Amniotic epithelial cell (primary cell): ENCODE data around the gene DDX4.

Source experiments
- DNase-seq: peaks from one replicate; pipeline ENCODE4 v3.0.0-alpha.2; 2010; ENCODE audit warnings: low read depth

Gene DDX4

GRCh38 chr5:55821731-55822512, 84.1 kb downstream of the DDX4 start:
- no peak for DNase-seq

DNA sequence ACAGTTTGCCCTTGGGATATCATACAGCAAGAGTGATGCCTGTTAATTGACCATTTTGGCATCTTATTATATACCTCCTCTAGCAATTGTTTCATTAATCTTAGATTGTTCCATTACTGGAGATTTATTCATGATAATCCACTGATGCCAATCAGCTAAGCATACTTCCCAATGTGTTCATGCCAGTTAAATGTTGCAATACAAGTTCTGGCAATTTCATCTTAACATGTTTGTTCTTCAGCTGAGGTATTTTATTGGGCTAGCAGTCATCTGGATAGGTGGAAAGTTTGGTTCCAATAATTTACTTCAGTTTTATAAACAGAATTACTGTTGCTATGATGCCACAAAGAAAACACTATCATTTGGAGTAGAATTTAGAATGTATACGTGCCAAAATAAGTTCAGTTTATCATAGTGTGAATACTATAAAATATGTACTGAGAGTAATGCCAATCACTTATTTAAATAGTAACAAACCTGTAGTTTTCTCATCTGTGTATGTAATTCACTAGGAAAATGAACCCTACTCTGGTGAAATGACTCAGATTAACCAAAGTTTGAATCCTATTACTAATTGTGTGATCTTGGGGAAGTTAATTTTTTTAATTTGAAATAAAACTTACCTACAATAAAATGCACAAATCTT, 85.4 kb downstream of the DDX4 start:
- DNase-seq, result no peak

DNA sequence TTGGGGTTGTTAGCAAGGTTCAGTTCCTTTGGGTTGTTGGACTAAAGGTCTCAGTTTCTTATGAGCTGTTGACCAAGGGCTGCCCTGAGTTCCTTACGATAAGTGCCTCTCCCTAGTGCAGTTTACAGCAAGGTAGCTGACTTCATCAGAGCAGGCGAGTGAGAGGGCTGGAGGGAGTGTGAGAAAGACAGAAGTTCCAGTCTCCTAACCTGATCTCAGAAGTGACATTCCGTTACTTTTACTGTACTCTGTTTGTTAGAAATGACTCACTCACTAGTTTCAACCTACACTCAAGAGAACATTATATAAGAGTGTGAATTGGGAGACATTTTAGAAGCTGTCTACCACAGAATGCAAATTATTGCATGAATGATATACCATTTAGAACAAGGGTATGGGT, 92.1 kb downstream of the DDX4 start:
- DNase-seq, result no peak

DNA sequence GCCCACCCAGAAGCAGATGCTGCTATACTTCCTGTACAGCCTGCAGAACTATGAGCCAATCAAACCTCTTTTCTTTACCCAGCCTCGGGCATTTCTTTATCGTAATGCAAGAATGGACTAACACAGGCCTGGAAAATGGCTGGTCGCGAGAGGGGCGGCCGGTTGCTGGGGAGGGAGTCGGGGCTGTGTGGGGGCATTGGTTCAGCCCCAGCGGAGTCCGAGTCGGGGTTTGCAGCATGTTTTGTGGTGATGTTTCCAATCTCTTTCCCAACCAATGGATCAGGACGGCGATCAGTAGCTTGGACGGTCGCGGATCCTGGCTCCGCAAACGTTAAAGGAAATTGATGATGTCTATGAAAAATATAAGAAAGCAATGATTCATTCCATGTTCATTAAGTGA, 94.6 kb downstream of the DDX4 start:
- no peak for DNase-seq

DNA sequence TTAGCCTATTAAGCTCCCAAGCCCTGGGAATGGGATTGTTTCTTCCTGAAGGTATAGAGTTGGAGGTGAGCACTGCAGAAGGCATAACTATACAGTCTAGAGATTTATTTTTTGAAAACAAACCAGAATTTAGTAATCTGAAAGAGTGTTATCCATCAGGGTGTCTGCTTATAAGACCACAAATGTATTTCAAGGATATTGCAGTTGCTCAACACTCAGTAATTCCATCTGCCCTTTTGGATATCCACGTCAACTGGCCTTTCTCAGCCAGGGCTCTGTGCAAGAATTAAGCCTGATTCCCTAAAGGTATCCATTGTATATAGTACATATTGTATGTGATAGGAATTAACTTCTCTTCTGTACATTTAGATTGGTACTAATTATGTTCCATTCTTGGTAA, 98.3 kb downstream of the DDX4 start:
- DNase-seq, result peak; percentile 92

DNA sequence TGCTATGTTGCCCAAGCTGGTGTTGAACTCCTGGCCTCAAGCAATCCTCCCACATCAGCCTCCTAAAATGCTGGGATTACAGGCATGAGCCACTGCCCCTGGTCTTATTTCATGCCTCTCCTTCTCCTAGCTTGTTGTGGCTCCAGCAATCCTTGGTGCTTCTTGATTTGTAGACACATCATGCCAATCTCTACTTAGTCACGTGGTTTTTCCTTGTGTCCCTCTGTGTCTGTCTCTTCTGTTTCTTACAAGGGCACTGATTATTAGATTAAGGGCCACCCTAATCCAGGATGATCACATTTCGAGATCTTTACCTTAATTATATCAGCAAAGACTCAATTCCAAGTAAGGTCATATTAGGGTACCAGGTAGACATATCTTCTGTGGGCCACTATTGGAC, 104.1 kb downstream of the DDX4 start:
- DNase-seq, result no peak

- DNase-seq, result peak; percentile 67
Observed at GRCh38 chr5:55847837-55848236, 110.0 kb downstream of the DDX4 start.

- no peak for DNase-seq
Observed at GRCh38 chr5:55848783-55849182, 110.9 kb downstream of the DDX4 start.

DNA sequence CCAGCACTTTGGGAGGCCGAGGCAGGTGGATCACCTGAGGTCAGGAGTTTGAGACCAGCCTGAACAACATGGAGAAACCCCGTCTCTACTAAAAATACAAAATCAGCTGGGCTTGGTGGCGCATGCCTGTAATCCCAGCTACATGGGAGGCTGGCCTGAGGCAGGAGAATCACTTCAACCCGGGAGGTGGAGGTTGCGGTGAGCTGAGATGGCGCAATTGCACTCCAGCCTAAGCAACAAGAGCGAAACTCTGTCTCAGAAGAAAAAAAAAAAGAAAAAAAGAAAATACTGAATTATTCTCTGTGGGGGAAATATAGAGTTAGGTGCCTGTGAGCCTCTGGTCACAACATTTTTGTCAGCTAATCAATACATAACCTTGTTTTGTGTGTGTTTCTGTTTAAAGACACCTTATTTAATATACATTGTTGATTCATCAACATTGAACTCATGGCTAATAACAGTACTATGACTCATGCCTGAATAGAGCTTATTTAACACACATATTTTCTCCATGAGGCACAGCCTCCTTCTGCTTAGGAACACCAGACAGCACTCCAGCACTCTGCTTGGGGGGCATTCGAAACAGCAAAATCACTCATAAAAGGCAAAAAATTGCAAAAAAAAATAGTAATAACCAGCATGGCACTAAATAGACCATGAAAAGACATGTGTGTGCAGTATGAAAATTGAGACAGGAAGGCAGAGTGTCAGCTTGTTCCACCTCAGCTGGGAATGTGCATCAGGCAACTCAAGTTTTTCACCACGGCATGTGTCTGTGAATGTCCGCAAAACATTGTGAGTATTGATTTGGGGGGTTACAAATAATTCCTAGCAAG, 113.2 kb downstream of the DDX4 start, which contains the start of gene IL31RA:
TSS of gene IL31RA (plus strand) at position 519 of the 836 bp plus-strand sequence. CDS start at position 733, 214 bp downstream.
- DNase-seq, result peak; percentile 92

DNA sequence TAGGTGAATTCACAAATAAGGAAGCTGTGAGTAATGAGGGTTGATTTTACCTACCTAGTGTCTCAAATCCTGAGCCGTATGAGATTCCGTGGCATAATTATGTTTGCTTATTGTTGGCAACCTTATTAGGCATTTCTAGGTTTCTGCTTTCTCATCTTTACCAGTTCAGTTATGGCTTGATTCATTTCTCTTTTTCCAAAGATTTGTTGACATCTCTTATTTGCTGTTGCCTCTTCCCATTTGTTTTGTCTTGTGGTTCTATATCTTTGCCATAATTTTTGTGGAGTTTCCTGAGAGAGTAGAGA, 113.8 kb downstream of the DDX4 start:
- DNase-seq, result peak; percentile 8

DNA sequence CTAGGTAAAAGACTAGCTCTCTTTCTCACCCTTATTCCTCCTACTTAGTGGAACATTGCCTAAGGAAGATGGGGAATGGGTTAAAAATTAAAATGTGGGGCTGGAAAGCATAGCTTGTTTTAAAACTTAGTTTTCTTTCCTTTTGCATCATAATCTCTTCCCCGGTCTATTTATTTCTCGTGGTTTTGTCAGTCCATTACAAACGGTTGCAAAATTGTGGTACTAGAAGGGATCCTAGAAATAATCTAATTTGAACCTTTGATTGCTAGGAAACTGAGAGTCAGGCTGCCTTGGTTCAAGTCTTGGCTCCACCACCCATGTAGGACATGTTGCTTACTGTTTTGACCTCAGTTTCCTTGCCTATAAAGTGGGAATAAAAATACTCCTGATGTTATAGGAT, 114.6 kb downstream of the DDX4 start:
- DNase-seq, result peak; percentile 29

GRCh38 chr5:55853041-55853670, 115.3 kb downstream of the DDX4 start:
- peak; percentile 67 for DNase-seq

- DNase-seq, result peak; percentile 21
Observed at GRCh38 chr5:55853818-55854217, 116.0 kb downstream of the DDX4 start.

GRCh38 chr5:55855509-55855908, 117.6 kb downstream of the DDX4 start:
- peak; percentile 21 for DNase-seq

- peak; percentile 24 for DNase-seq
Observed at GRCh38 chr5:55856516-55857246, 118.8 kb downstream of the DDX4 start.

DNA sequence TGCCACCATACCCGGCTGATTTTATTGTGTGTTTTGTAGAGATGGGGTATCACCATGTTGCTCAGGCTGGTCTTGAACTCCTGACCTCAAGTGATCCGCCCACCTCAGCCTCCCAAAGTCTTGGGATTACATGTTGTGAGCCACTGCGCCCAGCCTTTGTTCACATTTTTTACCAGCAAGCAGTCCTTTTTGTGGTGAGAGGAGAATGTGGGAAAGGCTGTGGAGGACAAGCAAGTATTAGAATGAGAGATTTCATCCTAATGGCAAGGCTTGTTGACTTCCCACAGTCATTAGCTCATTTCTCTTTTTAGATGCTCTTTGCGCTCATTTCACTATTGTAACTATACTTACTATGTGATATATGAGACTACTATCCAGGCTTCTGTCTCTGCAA, 119.4 kb downstream of the DDX4 start:
- DNase-seq, result peak; percentile 51

- DNase-seq, result no peak
Observed at GRCh38 chr5:55858104-55858503, 120.2 kb downstream of the DDX4 start.

DNA sequence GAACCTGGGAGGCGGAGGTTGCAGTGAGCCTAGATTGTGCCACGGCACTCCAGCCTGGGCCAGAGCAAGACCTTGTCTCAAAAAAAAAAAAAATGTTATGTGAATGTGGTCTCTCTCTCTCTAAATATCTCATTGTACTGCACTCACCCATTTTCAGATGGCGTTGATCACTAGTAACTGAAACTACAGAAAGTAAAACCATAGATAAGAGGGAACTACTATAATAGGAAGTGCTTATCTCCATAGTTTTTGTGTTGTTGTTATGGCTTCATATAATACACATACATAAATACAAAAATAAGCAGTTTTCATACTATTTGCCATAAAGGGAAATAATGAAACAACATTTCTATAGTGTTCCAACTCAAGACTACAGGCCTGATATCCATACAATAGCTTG, 122.4 kb downstream of the DDX4 start:
- no peak for DNase-seq

DNA sequence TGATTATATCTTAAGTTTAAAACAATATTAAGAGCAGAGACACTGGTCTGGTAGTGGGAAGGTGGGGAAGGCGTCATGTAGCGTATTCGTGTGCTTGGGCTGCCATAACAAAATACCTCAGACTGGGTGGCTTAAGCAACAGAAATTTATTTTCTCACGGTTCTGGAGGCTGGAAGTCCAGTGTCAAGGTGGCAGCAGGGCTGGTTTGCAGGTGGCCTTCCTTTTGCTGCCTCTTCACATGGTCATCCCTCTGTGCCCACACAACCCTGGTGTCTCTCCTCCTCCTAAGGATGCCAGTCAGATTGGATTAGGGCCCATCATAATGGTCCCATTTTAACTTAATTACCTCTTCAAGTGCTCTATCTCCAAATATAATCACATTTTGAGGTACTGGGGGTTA, 122.8 kb downstream of the DDX4 start:
- DNase-seq, result no peak

GRCh38 chr5:55864606-55865541, 127.0 kb downstream of the DDX4 start:
- peak; percentile 91 for DNase-seq

GRCh38 chr5:55865831-55866230, 128.0 kb downstream of the DDX4 start:
- peak; percentile 58 for DNase-seq
